ENCODE measurements around the gene TRIP11.

GRCh38 chr14:91929700-91930099 is 110.2 kb downstream of the TRIP11 start:
- TF ChIP-seq CTCF (IDR thresholded peaks at IDR 0.05 in 8 of 11, conservative IDR thresholded peaks at IDR 0.05 in 3 of 11) (no peak), POLR2A (IDR thresholded peaks at IDR 0.05) (no peak)

Data from spleen (tissue), 7 donors.